ENCODE results near the gene RAB6B.

The RAB6B gene

DNA sequence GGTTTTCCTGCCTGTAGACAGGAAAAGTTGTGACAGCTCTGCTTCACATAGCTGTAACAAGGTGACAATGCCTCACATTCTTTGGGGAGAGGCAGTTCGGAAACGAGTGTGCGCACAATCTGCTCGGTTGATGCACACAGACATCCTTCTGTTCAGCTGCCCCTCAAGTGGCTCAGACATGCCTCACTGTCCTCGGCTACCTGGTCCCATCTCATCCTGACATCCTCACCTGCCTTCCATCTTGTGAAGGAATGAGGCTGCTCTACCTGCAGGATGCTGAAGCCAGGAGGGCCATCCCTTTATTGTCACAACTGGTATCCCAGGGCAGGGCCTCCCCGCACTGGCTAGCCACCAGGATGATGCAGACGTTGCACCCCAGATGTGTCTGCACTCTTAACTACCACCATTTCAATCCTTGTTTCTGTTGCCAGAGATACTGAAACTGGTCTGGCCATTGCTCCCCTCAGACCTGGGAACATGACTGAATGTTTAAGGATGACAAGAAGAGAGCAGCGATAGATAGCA, 70.7 kb downstream of the RAB6B start:
- Histone ChIP-seq H3K27me3 (replicated peaks in 2 of 5; ENCODE audit: control insufficient read depth in 4 of 5, insufficient read depth in 5 of 5, low read length in 4 of 5) (no peaks in the 10 kb centered on the region), H3K4me1 (ENCODE audit: control extremely low read depth in 1 of 4, control insufficient read depth in 4 of 4, insufficient read depth in 4 of 4, low read length in 3 of 4) (no peaks in the 10 kb centered on the region), H3K27ac (ENCODE audit: insufficient read depth in 1 of 2, low read depth in 1 of 2, low read length in 2 of 2, poor library complexity in 1 of 2, severe bottlenecking in 2 of 2) (no peak overlapping the region), H3K9me3 (ENCODE audit: control extremely low read depth in 1 of 5, control insufficient read depth in 4 of 5, insufficient read depth in 2 of 5, low read depth in 1 of 5, low read length in 4 of 5) (no peaks in the 10 kb centered on the region), H3K36me3 (ENCODE audit: control insufficient read depth in 4 of 4, insufficient read depth in 4 of 4, low read length in 3 of 4) (peaks cover 6 to 50% (median 36%) of the 10 kb centered on the region in 4 experiments), H3K4me3 (ENCODE audit: control insufficient read depth in 1 of 7, extremely low read depth in 1 of 7, insufficient read depth in 4 of 7, low read depth in 2 of 7, low read length in 6 of 7) (no peak overlapping the region)
- DNase-seq: no peak
- WGBS (ENCODE audit: insufficient coverage): 93% methylated on average over 8 of the region's 8 CpGs
- CTCF ChIA-PET: interaction anchor here (1.3 kb wide), 1 partner anchor 30 kb away, joined by 3 read pairs; no protein-coding TSS in a partner anchor
- POLR2A ChIA-PET: no interaction called here

DNA sequence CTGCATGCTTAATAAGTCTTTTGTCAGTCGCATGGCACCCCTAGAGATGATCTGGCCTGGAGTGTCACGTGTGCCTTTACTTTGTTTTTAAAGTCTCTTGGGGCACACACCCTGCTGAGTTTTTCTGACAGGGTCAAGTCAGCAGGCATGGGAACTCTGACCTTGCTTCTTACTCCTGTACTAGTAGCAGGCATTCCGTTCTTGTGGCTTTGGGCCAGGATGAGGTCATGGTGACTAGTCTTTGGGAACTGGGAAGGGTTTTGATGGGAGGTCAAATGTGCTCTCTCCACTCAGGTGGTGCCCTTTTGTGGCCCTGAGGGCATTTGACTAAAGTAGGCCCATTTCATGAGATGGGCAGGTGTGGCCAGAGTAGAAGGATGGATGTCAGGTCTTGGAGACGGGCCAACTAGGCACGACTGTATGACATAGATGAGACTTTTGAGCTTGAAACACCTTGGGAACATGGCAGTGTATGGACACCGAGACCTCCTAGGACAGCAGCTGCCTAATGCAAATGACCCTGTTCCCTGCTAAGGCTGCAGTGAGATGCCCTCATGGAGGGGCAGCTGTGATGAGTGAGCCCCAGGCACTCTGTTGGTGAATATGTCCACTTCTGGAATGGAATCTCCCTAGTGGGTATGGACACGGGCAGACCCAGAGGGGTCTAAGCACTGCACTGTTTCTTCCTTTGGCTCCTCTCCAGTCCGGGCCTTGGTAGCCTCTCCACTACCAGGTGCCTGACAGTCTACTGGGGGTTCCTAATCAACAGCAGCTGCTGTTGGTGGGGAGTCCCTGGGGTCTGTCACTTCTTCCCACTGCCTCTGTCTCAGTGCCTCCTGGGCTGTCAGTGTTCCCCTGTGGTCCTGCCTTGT, 73.7 kb downstream of the RAB6B start:
- no peaks in the 10 kb centered on the region for H3K9me3 ChIP-seq (ENCODE audit: control extremely low read depth in 1 of 5, control insufficient read depth in 4 of 5, insufficient read depth in 2 of 5, low read depth in 1 of 5, low read length in 4 of 5)
- CTCF ChIA-PET: interaction anchor here (0.6 to 1.4 kb wide), 5 partner anchors 9 to 128 kb away, joined by 3 to 6 read pairs (median 3); no protein-coding TSS in a partner anchor
- DNase-seq: no peak
- no peak overlapping the region for H3K4me3 ChIP-seq (ENCODE audit: control insufficient read depth in 1 of 7, extremely low read depth in 1 of 7, insufficient read depth in 4 of 7, low read depth in 2 of 7, low read length in 6 of 7)
- H3K27me3 ChIP-seq (replicated peaks in 2 of 5; ENCODE audit: control insufficient read depth in 4 of 5, insufficient read depth in 5 of 5, low read length in 4 of 5): no peaks in the 10 kb centered on the region
- POLR2A ChIA-PET: no interaction called here
- WGBS (ENCODE audit: insufficient coverage): 87% methylated on average over 8 of the region's 8 CpGs
- H3K4me1 ChIP-seq (ENCODE audit: control extremely low read depth in 1 of 4, control insufficient read depth in 4 of 4, insufficient read depth in 4 of 4, low read length in 3 of 4): peaks cover 0 to 2% (median 0%) of the 10 kb centered on the region in 4 experiments
- H3K36me3 ChIP-seq (ENCODE audit: control insufficient read depth in 4 of 4, insufficient read depth in 4 of 4, low read length in 3 of 4): peaks cover 10 to 69% (median 54%) of the 10 kb centered on the region in 4 experiments
- H3K27ac ChIP-seq (ENCODE audit: insufficient read depth in 1 of 2, low read depth in 1 of 2, low read length in 2 of 2, poor library complexity in 1 of 2, severe bottlenecking in 2 of 2): no peak overlapping the region

DNA sequence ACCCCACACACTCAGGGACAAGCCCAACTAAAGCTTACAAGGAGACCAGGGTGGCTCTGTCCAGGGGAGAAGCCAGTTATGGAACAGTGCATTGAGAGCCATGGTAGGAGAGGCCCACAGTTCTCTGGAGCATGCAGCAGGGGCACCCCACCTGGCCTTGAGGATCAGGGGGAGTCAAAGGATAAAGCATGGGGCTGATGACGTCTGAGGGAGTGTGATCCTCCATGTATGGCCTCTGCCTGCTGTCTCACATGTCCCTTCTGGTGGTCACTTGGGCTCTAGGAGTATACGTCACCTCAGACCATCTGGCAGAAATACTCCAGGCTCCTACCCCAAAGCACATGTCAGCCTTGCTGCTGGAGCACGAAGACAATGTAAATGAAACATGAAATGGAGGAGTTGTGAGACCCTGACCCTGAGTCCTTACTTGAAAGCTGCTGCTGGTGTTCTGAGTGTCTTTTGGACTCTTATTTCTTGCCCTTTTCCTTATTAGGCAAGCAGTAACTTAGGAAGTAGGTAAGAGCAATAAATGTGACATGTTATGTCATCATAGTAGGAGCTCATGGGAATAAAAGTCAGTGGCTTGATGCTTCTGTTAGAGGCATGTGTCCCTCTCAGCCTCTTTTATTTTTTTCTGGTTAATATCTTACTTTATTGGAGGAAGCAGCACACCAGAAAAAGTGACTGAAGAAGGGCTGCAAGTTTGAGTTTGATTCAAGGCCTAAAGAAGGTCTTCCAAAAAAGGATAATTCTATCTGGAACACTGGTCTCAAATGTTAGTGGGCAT, 74.6 kb downstream of the RAB6B start:
- 100% methylated on average over 2 of the region's 3 CpGs for WGBS (ENCODE audit: insufficient coverage)
- Histone ChIP-seq H3K4me1 (ENCODE audit: control extremely low read depth in 1 of 4, control insufficient read depth in 4 of 4, insufficient read depth in 4 of 4, low read length in 3 of 4) (peaks cover 0 to 2% (median 0%) of the 10 kb centered on the region in 4 experiments), H3K4me3 (ENCODE audit: control insufficient read depth in 1 of 7, extremely low read depth in 1 of 7, insufficient read depth in 4 of 7, low read depth in 2 of 7, low read length in 6 of 7) (no peak overlapping the region), H3K27ac (ENCODE audit: insufficient read depth in 1 of 2, low read depth in 1 of 2, low read length in 2 of 2, poor library complexity in 1 of 2, severe bottlenecking in 2 of 2) (no peak overlapping the region), H3K9me3 (ENCODE audit: control extremely low read depth in 1 of 5, control insufficient read depth in 4 of 5, insufficient read depth in 2 of 5, low read depth in 1 of 5, low read length in 4 of 5) (no peaks in the 10 kb centered on the region), H3K27me3 (replicated peaks in 2 of 5; ENCODE audit: control insufficient read depth in 4 of 5, insufficient read depth in 5 of 5, low read length in 4 of 5) (no peaks in the 10 kb centered on the region), H3K36me3 (ENCODE audit: control insufficient read depth in 4 of 4, insufficient read depth in 4 of 4, low read length in 3 of 4) (peaks cover 13 to 77% (median 60%) of the 10 kb centered on the region in 4 experiments)
- ChIA-PET POLR2A (no interaction called here), CTCF (interaction anchor here (0.6 to 1.6 kb wide), 4 partner anchors 108 to 380 kb away, joined by 3 to 6 read pairs (median 3); no protein-coding TSS in a partner anchor)
- no peak for DNase-seq

- H3K36me3 ChIP-seq (ENCODE audit: control insufficient read depth in 4 of 4, insufficient read depth in 4 of 4, low read length in 3 of 4): peaks cover 20 to 83% (median 65%) of the 10 kb centered on the region in 4 experiments
- no peaks in the 10 kb centered on the region for H3K27me3 ChIP-seq (replicated peaks in 2 of 5; ENCODE audit: control insufficient read depth in 4 of 5, insufficient read depth in 5 of 5, low read length in 4 of 5)
- CTCF ChIA-PET: interaction anchor here (0.7 to 1.6 kb wide), 8 partner anchors 13 to 381 kb away, joined by 3 to 6 read pairs (median 3); no protein-coding TSS in a partner anchor
- no peak overlapping the region for H3K4me3 ChIP-seq (ENCODE audit: control insufficient read depth in 1 of 7, extremely low read depth in 1 of 7, insufficient read depth in 4 of 7, low read depth in 2 of 7, low read length in 6 of 7)
- DNase-seq: no peak
- H3K9me3 ChIP-seq (ENCODE audit: control extremely low read depth in 1 of 5, control insufficient read depth in 4 of 5, insufficient read depth in 2 of 5, low read depth in 1 of 5, low read length in 4 of 5): no peaks in the 10 kb centered on the region
- POLR2A ChIA-PET: interaction anchor here (0.6 kb wide), 1 partner anchor 214 kb away, joined by 4 read pairs; no protein-coding TSS in a partner anchor
- H3K27ac ChIP-seq (ENCODE audit: insufficient read depth in 1 of 2, low read depth in 1 of 2, low read length in 2 of 2, poor library complexity in 1 of 2, severe bottlenecking in 2 of 2): no peak overlapping the region
- H3K4me1 ChIP-seq (ENCODE audit: control extremely low read depth in 1 of 4, control insufficient read depth in 4 of 4, insufficient read depth in 4 of 4, low read length in 3 of 4): peaks cover 0 to 2% (median 0%) of the 10 kb centered on the region in 4 experiments
- WGBS (ENCODE audit: insufficient coverage): 93% methylated on average over 4 of the region's 4 CpGs
Observed at GRCh38 chr3:133820129-133820528, 75.6 kb downstream of the RAB6B start.

GRCh38 chr3:133815386-133815785, 80.3 kb downstream of the RAB6B start:
- CTCF ChIA-PET: interaction anchor here (0.9 to 1.4 kb wide), 2 partner anchors 152 to 214 kb away, joined by 3 read pairs; no protein-coding TSS in a partner anchor
- Histone ChIP-seq H3K9me3 (ENCODE audit: control extremely low read depth in 1 of 5, control insufficient read depth in 4 of 5, insufficient read depth in 2 of 5, low read depth in 1 of 5, low read length in 4 of 5) (no peaks in the 10 kb centered on the region), H3K27me3 (replicated peaks in 2 of 5; ENCODE audit: control insufficient read depth in 4 of 5, insufficient read depth in 5 of 5, low read length in 4 of 5) (no peaks in the 10 kb centered on the region), H3K27ac (ENCODE audit: insufficient read depth in 1 of 2, low read depth in 1 of 2, low read length in 2 of 2, poor library complexity in 1 of 2, severe bottlenecking in 2 of 2) (no peak overlapping the region), H3K4me1 (ENCODE audit: control extremely low read depth in 1 of 4, control insufficient read depth in 4 of 4, insufficient read depth in 4 of 4, low read length in 3 of 4) (peaks cover 0 to 2% (median 0%) of the 10 kb centered on the region in 4 experiments), H3K36me3 (ENCODE audit: control insufficient read depth in 4 of 4, insufficient read depth in 4 of 4, low read length in 3 of 4) (peaks cover 27 to 70% (median 49%) of the 10 kb centered on the region in 4 experiments), H3K4me3 (ENCODE audit: control insufficient read depth in 1 of 7, extremely low read depth in 1 of 7, insufficient read depth in 4 of 7, low read depth in 2 of 7, low read length in 6 of 7) (no peak overlapping the region)
- no peak for DNase-seq
- POLR2A ChIA-PET: no interaction called here
- WGBS (ENCODE audit: insufficient coverage): 100% methylated on average over 1 of the region's 2 CpGs

- H3K27me3 ChIP-seq (replicated peaks in 2 of 5; ENCODE audit: control insufficient read depth in 4 of 5, insufficient read depth in 5 of 5, low read length in 4 of 5): no peaks in the 10 kb centered on the region
- WGBS (ENCODE audit: insufficient coverage): 100% methylated on average over 1 of the region's 1 CpG
- H3K36me3 ChIP-seq (ENCODE audit: control insufficient read depth in 4 of 4, insufficient read depth in 4 of 4, low read length in 3 of 4): peaks cover 23 to 69% (median 45%) of the 10 kb centered on the region in 4 experiments
- H3K27ac ChIP-seq (ENCODE audit: insufficient read depth in 1 of 2, low read depth in 1 of 2, low read length in 2 of 2, poor library complexity in 1 of 2, severe bottlenecking in 2 of 2): no peak overlapping the region
- POLR2A ChIA-PET: no interaction called here
- CTCF ChIA-PET: interaction anchor here (0.8 to 1.3 kb wide), 2 partner anchors 9 to 399 kb away, joined by 3 to 6 read pairs; no protein-coding TSS in a partner anchor
- no peak for DNase-seq
- no peak overlapping the region for H3K4me3 ChIP-seq (ENCODE audit: control insufficient read depth in 1 of 7, extremely low read depth in 1 of 7, insufficient read depth in 4 of 7, low read depth in 2 of 7, low read length in 6 of 7)
- H3K9me3 ChIP-seq (ENCODE audit: control extremely low read depth in 1 of 5, control insufficient read depth in 4 of 5, insufficient read depth in 2 of 5, low read depth in 1 of 5, low read length in 4 of 5): no peaks in the 10 kb centered on the region
- no peaks in the 10 kb centered on the region for H3K4me1 ChIP-seq (ENCODE audit: control extremely low read depth in 1 of 4, control insufficient read depth in 4 of 4, insufficient read depth in 4 of 4, low read length in 3 of 4)
Observed at GRCh38 chr3:133812872-133813271, 82.8 kb downstream of the RAB6B start.
